ENCODE measurements around the gene NLRC3. TPM values are rescaled to one million over a fixed set of nuclear protein-coding genes. Genes with fewer than 3 reads are reported as not detected.

Gene NLRC3
- total RNA-seq, 1 experiment from 2014 or later: 0.26 TPM

DNA sequence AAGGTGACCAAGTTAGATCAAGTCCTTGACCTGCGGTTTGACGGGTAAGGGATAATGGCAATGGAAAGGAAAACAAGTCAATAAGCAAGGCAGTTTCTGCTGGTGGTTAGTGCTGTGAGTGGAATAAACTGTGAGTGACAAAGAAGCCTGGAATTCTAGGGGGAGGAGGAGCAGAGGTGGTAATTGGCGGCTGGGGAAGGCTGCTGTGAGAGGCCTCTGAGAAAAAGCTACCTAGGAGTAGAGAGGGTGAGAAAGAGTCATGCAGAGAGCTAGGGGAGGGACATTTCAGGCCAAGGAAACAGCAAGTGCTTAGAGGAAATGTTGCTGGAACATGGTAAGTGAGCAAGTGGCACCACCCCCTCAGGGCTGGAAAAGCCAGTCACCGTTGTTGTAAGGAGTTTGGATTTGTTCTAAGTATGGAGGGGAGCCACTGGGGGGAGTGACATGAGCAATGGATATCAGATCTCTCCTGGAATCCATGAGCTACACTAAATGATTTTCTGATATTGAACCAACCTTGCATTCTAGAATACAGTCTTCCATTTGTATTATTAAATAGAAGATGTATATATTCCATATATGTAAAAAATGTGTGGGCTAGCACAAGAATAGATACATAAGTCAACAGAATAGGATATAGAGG is 6.7 kb downstream of the NLRC3 start:
- POLR2A ChIA-PET: interaction anchor here (0.7 kb wide), 1 partner anchor 37 kb away, joined by 8 read pairs; no protein-coding TSS in a partner anchor
- no peaks in the 10 kb centered on the region for H3K4me1 ChIP-seq (ENCODE audit: control insufficient read depth, insufficient read depth, low read length)
- intact Hi-C loops (cut with micrococcal nuclease; ENCODE audit: unreplicated experiment) (no loop called here), in situ Hi-C loops (cut with HindIII; ENCODE audit: low pct_unique_long_range_greater_than_20kb, low sequenced_read_pairs) (no loop called here)
- CTCF ChIA-PET: no interaction called here
- ATAC-seq (no peak), DNase-seq (ENCODE audit: low read depth, low spot score) (no peak)
- no peaks in the 10 kb centered on the region for H3K27me3 ChIP-seq (ENCODE audit: control insufficient read depth, insufficient read depth, low read length)
- no peak overlapping the region for H3K27ac ChIP-seq (ENCODE audit: low read length)
- BruUV-seq (replicated peaks): no TSS peak
- TF ChIP-seq TCF7L2 (IDR thresholded peaks at IDR 0.05; ENCODE audit: low read depth, low read length) (no peak), SIN3A (IDR thresholded peaks at IDR 0.05; ENCODE audit: borderline replicate concordance, insufficient read depth, low read depth, low read length) (no peak), POLR2AphosphoS5 (IDR thresholded peaks at IDR 0.05; ENCODE audit: low read depth, low read length) (no peak)
- TF ChIP-seq, protein P1, sequence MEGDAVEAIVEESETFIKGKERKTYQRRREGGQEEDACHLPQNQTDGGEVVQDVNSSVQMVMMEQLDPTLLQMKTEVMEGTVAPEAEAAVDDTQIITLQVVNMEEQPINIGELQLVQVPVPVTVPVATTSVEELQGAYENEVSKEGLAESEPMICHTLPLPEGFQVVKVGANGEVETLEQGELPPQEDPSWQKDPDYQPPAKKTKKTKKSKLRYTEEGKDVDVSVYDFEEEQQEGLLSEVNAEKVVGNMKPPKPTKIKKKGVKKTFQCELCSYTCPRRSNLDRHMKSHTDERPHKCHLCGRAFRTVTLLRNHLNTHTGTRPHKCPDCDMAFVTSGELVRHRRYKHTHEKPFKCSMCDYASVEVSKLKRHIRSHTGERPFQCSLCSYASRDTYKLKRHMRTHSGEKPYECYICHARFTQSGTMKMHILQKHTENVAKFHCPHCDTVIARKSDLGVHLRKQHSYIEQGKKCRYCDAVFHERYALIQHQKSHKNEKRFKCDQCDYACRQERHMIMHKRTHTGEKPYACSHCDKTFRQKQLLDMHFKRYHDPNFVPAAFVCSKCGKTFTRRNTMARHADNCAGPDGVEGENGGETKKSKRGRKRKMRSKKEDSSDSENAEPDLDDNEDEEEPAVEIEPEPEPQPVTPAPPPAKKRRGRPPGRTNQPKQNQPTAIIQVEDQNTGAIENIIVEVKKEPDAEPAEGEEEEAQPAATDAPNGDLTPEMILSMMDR (IDR thresholded peaks at IDR 0.05): no peak
- TF ChIP-seq, protein P2, sequence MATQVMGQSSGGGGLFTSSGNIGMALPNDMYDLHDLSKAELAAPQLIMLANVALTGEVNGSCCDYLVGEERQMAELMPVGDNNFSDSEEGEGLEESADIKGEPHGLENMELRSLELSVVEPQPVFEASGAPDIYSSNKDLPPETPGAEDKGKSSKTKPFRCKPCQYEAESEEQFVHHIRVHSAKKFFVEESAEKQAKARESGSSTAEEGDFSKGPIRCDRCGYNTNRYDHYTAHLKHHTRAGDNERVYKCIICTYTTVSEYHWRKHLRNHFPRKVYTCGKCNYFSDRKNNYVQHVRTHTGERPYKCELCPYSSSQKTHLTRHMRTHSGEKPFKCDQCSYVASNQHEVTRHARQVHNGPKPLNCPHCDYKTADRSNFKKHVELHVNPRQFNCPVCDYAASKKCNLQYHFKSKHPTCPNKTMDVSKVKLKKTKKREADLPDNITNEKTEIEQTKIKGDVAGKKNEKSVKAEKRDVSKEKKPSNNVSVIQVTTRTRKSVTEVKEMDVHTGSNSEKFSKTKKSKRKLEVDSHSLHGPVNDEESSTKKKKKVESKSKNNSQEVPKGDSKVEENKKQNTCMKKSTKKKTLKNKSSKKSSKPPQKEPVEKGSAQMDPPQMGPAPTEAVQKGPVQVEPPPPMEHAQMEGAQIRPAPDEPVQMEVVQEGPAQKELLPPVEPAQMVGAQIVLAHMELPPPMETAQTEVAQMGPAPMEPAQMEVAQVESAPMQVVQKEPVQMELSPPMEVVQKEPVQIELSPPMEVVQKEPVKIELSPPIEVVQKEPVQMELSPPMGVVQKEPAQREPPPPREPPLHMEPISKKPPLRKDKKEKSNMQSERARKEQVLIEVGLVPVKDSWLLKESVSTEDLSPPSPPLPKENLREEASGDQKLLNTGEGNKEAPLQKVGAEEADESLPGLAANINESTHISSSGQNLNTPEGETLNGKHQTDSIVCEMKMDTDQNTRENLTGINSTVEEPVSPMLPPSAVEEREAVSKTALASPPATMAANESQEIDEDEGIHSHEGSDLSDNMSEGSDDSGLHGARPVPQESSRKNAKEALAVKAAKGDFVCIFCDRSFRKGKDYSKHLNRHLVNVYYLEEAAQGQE (IDR thresholded peaks at IDR 0.05; ENCODE audit: insufficient read depth in 1 of 2, low read depth in 2 of 2, low read length in 1 of 2): no peak
- H3K9me3 ChIP-seq (ENCODE audit: control insufficient read depth, insufficient read depth, low read depth, low read length): peaks cover 4% of the 10 kb centered on the region; the same call in 1 of the 2 replicates
- H3K36me3 ChIP-seq (ENCODE audit: control insufficient read depth, insufficient read depth, low read length): no peaks in the 10 kb centered on the region
- H3K4me3 ChIP-seq (ENCODE audit: low read depth in 2 of 2, low read length in 2 of 2): no peak overlapping the region

DNA sequence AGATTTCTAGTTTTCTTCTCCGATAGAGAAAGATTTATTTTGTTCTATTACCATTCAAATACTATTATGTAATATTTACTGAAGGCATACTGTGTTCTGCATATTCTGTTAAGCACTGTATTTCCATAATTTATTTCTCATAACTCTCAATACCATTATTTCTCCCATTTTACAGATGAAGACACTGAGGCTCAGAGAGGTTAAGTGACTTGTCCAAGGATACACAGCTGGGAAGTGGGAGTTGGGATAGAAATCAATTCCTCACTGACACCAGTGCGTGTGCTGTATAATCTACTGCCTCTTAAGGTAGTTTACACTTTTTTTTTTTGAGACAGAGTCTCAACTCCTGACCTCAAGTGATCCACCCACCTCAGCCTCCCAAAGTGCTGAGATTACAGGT is 7.4 kb downstream of the NLRC3 start:
- POLR2A ChIA-PET: no interaction called here
- no peaks in the 10 kb centered on the region for H3K4me1 ChIP-seq (ENCODE audit: control insufficient read depth, insufficient read depth, low read length)
- in situ Hi-C loops (cut with HindIII; ENCODE audit: low pct_unique_long_range_greater_than_20kb, low sequenced_read_pairs): no loop called here
- DNase-seq (ENCODE audit: low read depth, low spot score) (no peak), ATAC-seq (no peak)
- intact Hi-C loops (cut with micrococcal nuclease; ENCODE audit: unreplicated experiment): no loop called here
- H3K4me3 ChIP-seq (ENCODE audit: low read depth in 2 of 2, low read length in 2 of 2): no peak overlapping the region
- CTCF ChIA-PET: no interaction called here
- peaks cover 4% of the 10 kb centered on the region; the same call in 1 of the 2 replicates for H3K9me3 ChIP-seq (ENCODE audit: control insufficient read depth, insufficient read depth, low read depth, low read length)
- no peak for TF ChIP-seq SIN3A (IDR thresholded peaks at IDR 0.05; ENCODE audit: borderline replicate concordance, insufficient read depth, low read depth, low read length)
- TF ChIP-seq POLR2AphosphoS5 (IDR thresholded peaks at IDR 0.05; ENCODE audit: low read depth, low read length): no peak
- TF ChIP-seq TCF7L2 (IDR thresholded peaks at IDR 0.05; ENCODE audit: low read depth, low read length): no peak
- TF ChIP-seq, protein P2 (IDR thresholded peaks at IDR 0.05; ENCODE audit: insufficient read depth in 1 of 2, low read depth in 2 of 2, low read length in 1 of 2): no peak
- TF ChIP-seq, protein P1 (IDR thresholded peaks at IDR 0.05): no peak
- H3K27me3 ChIP-seq (ENCODE audit: control insufficient read depth, insufficient read depth, low read length): no peaks in the 10 kb centered on the region
- no peak overlapping the region for H3K27ac ChIP-seq (ENCODE audit: low read length)
- no peaks in the 10 kb centered on the region for H3K36me3 ChIP-seq (ENCODE audit: control insufficient read depth, insufficient read depth, low read length)
- BruUV-seq (replicated peaks): no TSS peak

Measured in Panc1 (cell line).